Left lung (tissue), 10 donors: ENCODE results near the gene CCNG1. TPM values are rescaled to one million over a fixed set of nuclear protein-coding genes. Genes with fewer than 3 reads are reported as not detected.

ENCODE experiments used
- ATAC-seq: fragments of 200-7000 bp; cut with Tn5 transposase; one replicate; pipeline ENCODE4 v1.9.1; 2020; ENCODE audit warnings: moderate library complexity
- DNase-seq, 4 donors: peaks; one replicate each; pipeline ENCODE4 v3.0.0-alpha.2; 2013 to 2020
- H3K27ac ChIP-seq, 2 donors: fragments of 200-600 bp; sonication (generic) in 1 of 2; one replicate each; pipeline versions ENCODE4 v1.5.0 to v1.8.0; 2020 to 2021
- H3K27me3 ChIP-seq, 2 donors: fragments of 200-600 bp; sonication (generic) in 1 of 2; one replicate each; pipeline versions ENCODE4 v1.5.0 to v1.8.0; 2020 to 2021
- H3K36me3 ChIP-seq, 2 donors: fragments of 200-600 bp; sonication (generic) in 1 of 2; one replicate each; pipeline versions ENCODE4 v1.5.0 to v1.8.0; 2020 to 2021
- H3K4me1 ChIP-seq, 2 donors: fragments of 200-600 bp; one replicate each; pipeline ENCODE4 v1.8.0; 2021
- H3K4me3 ChIP-seq, 2 donors: fragments of 200-600 bp; sonication (generic) in 1 of 2; one replicate each; pipeline versions ENCODE4 v1.5.0 to v1.8.0; 2020 to 2021; ENCODE audit warnings: mild to moderate bottlenecking in 1 of 2
- H3K9me3 ChIP-seq, 2 donors: fragments of 200-600 bp; sonication (generic) in 1 of 2; one replicate each; pipeline versions ENCODE4 v1.5.0 to v1.8.0; 2020 to 2021
- CTCF ChIP-seq, 2 donors: fragments of 200-600 bp; sonication (generic) in 1 of 2; IDR thresholded peaks; one replicate each; pipeline versions ENCODE4 v1.5.0 to v1.8.0; 2021; ENCODE audit warnings: antibody characterized with exemption in 2 of 2
- intact Hi-C, 2 donors: fragments of 100-400 bp; cut with DNase I; formaldehyde crosslinking; loops; one replicate each; pipeline versions ENCODE4 v1.11.2 to v1.14.2; 2022
- polyA plus RNA-seq, 6 donors: library from polyadenylated mRNA; unstranded; fragments of 120-200 nt; gene quantifications; one replicate each; pipeline ENCODE4 v1.2.1, GENCODE V29; 2013; ENCODE audit not compliant: insufficient read length in 6 of 6
- total RNA-seq, 2 donors: library from RNA; stranded (reverse); fragmentation: NEBNext Ultra II Directional; extraction: Animal tissue kit (Norgen Biotek cat#: 25700); gene quantifications; one replicate each; pipeline ENCODE4 v1.2.1, GENCODE V29; 2021
- donor health status: DM: no; HTN: yes; CAD: no.
- donor health status: DM: no; HTN: no; CAD: no.

CCNG1 gene
- total and polyA plus RNA-seq, 8 donors = 76.0 to 173 (median 145) TPM

GRCh38 chr5:163439092-163439425 lies 1.7 kb downstream of the CCNG1 start:
- no peaks in the 10 kb centered on the region for H3K27me3 ChIP-seq
- no peak for ATAC-seq
- no peak for TF ChIP-seq CTCF (IDR thresholded peaks at IDR 0.05)
- peaks cover 11 to 28% of the 10 kb centered on the region in 2 donors for H3K4me1 ChIP-seq
- H3K27ac ChIP-seq = no peak overlapping the region
- H3K4me3 ChIP-seq = peak overlapping the region in 1 of 2 donors; percentile 92
- intact Hi-C loops = no loop called here
- DNase-seq = no peak
- H3K9me3 ChIP-seq = no peaks in the 10 kb centered on the region
- H3K36me3 ChIP-seq = peaks cover 6 to 37% of the 10 kb centered on the region in 2 donors

GRCh38 chr5:163440954-163441353 lies 3.6 kb downstream of the CCNG1 start:
- H3K4me3 ChIP-seq = no peak overlapping the region
- H3K9me3 ChIP-seq = no peaks in the 10 kb centered on the region
- TF ChIP-seq CTCF (IDR thresholded peaks at IDR 0.05) = no peak
- intact Hi-C loops = no loop called here
- peaks cover 6 to 56% of the 10 kb centered on the region in 2 donors for H3K36me3 ChIP-seq
- ATAC-seq (no peak), DNase-seq (no peak)
- H3K27ac ChIP-seq = no peak overlapping the region
- H3K27me3 ChIP-seq = no peaks in the 10 kb centered on the region
- H3K4me1 ChIP-seq = peaks cover 11 to 28% of the 10 kb centered on the region in 2 donors

DNA sequence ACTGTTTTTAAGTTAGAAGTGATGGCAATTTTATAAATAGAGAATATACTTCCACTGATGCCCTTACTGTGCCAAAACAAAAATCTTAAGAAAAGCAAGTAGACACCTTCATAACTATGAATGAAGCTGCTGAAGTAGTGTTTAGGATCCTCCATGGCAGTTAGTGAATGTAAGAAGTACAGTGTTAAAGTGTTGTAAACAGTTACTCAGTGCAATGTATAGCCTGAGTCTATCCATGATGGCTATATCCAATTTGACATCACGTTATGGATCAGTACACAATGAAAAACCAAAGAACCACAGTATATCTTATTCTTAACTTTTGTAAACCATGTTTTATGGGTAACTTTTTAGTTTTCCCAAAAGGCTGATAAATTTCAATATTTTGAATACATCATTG lies 7.1 kb downstream of the CCNG1 start:
- intact Hi-C loops = no loop called here
- Histone ChIP-seq H3K4me3 (no peak overlapping the region), H3K9me3 (no peaks in the 10 kb centered on the region), H3K27ac (no peak overlapping the region), H3K36me3 (peaks cover 6 to 85% of the 10 kb centered on the region in 2 donors), H3K4me1 (peaks cover 0 to 11% of the 10 kb centered on the region in 2 donors), H3K27me3 (no peaks in the 10 kb centered on the region)
- no peak for DNase-seq
- ATAC-seq = no peak
- no peak for TF ChIP-seq CTCF (IDR thresholded peaks at IDR 0.05)

DNA sequence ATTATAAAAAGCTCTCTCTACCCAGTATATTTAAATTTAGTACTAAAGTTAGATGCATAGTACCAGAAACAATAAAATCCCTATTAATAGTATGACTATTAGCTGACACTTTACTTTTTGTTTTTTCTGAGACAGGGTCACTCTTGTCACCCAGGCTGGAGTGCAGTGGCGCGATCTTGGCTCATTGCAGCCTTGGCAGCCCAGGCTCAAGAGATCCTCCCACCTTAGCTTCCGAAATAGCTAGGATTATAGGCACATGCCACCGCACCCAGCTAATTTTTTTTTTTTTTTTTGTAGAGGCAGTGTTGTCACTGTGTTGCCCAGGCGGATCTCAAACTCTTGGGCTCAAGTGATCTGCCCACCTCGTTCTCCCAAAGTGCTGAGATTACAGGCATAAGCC lies 8.0 kb downstream of the CCNG1 start:
- Histone ChIP-seq H3K9me3 (no peaks in the 10 kb centered on the region), H3K4me3 (no peak overlapping the region), H3K36me3 (peaks cover 6 to 90% of the 10 kb centered on the region in 2 donors), H3K27me3 (no peaks in the 10 kb centered on the region), H3K27ac (no peak overlapping the region), H3K4me1 (peaks cover 0 to 2% of the 10 kb centered on the region in 2 donors)
- no peak for TF ChIP-seq CTCF (IDR thresholded peaks at IDR 0.05)
- intact Hi-C loops = no loop called here
- DNase-seq (peak in 1 of 4 donors; percentile 24), ATAC-seq (no peak)

DNA sequence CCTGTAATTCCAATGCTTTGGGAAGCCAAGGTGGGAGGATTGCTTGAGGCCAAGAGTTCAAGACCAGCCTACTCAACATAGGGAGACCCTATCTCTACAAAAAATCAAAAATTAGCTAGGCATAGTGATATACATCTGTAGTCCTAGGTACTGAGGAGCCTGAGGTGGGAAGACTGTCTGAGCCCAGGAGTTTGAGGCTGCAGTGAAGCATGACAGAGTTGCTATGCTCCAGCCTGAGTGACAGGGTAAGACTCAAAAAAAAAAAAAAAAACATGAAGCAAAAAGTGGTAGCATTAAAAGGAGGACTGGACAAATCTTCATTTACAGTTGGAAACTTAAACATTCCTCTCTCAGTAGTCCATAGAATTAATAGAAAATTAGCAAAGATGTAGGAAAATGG lies 9.8 kb downstream of the CCNG1 start:
- H3K27ac ChIP-seq = no peak overlapping the region
- no peaks in the 10 kb centered on the region for H3K9me3 ChIP-seq
- H3K36me3 ChIP-seq = peaks cover 6 to 81% of the 10 kb centered on the region in 2 donors
- H3K4me3 ChIP-seq = no peak overlapping the region
- H3K27me3 ChIP-seq = no peaks in the 10 kb centered on the region
- ATAC-seq (no peak), DNase-seq (no peak)
- H3K4me1 ChIP-seq = no peaks in the 10 kb centered on the region
- no peak for TF ChIP-seq CTCF (IDR thresholded peaks at IDR 0.05)
- intact Hi-C loops = no loop called here
